Measurements from ENCODE around the gene TRAPPC11.
"Not testable (repeated sequence)": the region's sequence is repeated elsewhere in the genome, so short reads cannot be mapped to it uniquely, and the experiment has no call there.

TRAPPC11 gene

DNA sequence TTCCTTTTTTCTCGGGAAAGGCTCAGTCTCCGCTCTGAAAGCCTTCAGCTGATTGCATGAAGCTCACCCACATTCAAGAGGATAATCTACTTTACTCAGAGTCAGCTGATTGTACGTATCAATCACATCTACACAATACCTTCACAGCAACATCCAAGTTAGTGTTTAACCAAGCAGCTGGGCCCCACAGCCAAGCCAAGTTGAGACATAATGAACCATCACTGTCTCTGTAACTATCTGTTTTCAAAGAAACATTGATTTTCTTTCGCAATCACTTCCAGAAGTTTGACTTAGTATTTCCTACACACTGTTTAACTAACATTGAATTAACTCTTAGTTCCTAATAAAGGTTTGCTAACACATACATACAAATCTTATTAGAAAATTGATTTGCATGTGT, 40.4 kb upstream of the TRAPPC11 start:
- H3K4me3 ChIP-seq (ENCODE audit: low read length) = no peak overlapping the region
- TF ChIP-seq, protein P1, sequence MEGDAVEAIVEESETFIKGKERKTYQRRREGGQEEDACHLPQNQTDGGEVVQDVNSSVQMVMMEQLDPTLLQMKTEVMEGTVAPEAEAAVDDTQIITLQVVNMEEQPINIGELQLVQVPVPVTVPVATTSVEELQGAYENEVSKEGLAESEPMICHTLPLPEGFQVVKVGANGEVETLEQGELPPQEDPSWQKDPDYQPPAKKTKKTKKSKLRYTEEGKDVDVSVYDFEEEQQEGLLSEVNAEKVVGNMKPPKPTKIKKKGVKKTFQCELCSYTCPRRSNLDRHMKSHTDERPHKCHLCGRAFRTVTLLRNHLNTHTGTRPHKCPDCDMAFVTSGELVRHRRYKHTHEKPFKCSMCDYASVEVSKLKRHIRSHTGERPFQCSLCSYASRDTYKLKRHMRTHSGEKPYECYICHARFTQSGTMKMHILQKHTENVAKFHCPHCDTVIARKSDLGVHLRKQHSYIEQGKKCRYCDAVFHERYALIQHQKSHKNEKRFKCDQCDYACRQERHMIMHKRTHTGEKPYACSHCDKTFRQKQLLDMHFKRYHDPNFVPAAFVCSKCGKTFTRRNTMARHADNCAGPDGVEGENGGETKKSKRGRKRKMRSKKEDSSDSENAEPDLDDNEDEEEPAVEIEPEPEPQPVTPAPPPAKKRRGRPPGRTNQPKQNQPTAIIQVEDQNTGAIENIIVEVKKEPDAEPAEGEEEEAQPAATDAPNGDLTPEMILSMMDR (IDR thresholded peaks at IDR 0.05; ENCODE audit: insufficient read depth, low read depth, low read length, missing control alignments) = no peak
- DNase-seq (ENCODE audit: low read depth) = no peak

DNA sequence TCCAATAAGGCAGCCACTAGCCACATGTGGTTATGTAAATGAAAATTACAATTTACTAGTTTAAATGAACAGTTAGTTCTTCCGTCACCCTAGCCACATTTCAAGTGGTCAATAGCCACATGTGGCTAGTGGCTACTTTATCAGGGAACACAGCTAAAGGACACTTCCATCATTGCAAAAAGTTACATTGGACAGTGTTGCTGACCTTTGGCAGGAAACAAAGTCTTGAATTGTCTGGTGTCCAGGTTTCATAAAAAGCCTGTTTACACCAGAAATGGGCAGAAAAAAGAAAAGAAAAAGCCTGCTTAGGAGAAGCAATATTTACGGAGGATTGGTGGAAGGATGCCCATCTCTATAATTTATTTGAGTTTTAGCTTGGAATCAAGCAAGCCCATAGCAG, 38.7 kb upstream of the TRAPPC11 start:
- DNase-seq (ENCODE audit: low read depth) = no peak
- TF ChIP-seq, protein P1 (IDR thresholded peaks at IDR 0.05; ENCODE audit: insufficient read depth, low read depth, low read length, missing control alignments) = no peak
- no peak overlapping the region for H3K4me3 ChIP-seq (ENCODE audit: low read length)

DNA sequence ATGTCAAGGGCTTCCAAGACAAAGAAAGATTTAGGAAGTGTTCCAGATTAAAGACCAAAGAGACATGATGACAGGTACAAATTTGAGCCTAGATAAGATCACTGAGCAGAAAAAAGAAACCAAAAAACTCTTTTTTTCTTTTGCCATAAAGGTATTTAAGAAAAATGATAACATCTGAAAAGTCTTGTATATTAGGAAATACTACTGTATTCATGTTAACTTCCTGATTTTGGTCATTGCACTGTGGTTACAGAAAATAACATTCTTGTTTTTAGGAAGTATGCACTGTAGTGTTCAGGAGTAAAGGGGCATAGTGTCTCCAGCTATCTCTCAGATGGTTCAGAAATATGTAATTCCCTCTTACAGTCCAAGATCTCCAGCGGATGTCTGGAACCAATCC, 37.2 kb upstream of the TRAPPC11 start:
- no peak overlapping the region for H3K4me3 ChIP-seq (ENCODE audit: low read length)
- no peak for DNase-seq (ENCODE audit: low read depth)
- TF ChIP-seq, protein P1 (IDR thresholded peaks at IDR 0.05; ENCODE audit: insufficient read depth, low read depth, low read length, missing control alignments) = no peak

DNA sequence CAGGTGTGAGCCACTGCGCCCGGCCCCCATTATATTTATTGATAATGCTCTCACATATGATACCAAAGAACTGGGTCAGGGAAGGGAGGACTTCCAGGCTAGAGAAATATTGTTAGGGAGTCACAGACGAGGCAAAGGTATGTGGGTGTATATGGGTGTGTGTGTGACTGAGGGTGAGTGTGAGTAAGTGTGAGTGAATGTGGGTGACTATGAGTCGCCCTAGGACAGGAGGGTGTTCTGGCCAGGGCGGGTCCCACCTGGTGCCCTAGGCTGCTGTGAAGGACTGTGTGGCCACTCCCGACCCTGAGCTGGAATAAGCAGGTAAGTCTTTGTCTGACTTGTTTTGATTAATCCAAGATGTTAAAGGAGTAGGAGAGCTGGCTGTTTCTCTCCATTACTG, 34.5 kb upstream of the TRAPPC11 start:
- no peak overlapping the region for H3K4me3 ChIP-seq (ENCODE audit: low read length)
- DNase-seq (ENCODE audit: low read depth) = peak; percentile 75
- TF ChIP-seq, protein P1 (IDR thresholded peaks at IDR 0.05; ENCODE audit: insufficient read depth, low read depth, low read length, missing control alignments) = no peak

DNA sequence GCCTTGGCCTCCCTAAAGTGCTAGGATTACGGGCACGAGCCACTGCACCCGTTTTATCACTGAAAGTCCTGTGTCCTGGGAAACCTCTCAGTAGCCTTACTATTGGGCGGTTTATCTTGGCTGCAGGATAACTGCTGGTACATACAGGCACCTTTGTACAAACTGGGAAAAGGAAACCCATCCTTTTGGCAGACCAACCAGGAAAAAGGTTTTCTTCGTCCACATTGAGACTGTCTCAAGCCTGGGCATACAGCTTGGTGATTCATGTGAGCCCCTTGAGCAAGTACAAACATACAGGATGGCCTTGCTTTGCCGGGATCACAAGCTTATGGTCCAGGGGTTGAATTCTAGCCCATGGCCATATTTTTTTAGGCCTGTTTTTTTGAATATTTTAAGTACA, 32.9 kb upstream of the TRAPPC11 start:
- TF ChIP-seq, protein P1 (IDR thresholded peaks at IDR 0.05; ENCODE audit: insufficient read depth, low read depth, low read length, missing control alignments) = no peak
- H3K4me3 ChIP-seq (ENCODE audit: low read length) = no peak overlapping the region
- DNase-seq (ENCODE audit: low read depth) = peak; percentile 66

DNA sequence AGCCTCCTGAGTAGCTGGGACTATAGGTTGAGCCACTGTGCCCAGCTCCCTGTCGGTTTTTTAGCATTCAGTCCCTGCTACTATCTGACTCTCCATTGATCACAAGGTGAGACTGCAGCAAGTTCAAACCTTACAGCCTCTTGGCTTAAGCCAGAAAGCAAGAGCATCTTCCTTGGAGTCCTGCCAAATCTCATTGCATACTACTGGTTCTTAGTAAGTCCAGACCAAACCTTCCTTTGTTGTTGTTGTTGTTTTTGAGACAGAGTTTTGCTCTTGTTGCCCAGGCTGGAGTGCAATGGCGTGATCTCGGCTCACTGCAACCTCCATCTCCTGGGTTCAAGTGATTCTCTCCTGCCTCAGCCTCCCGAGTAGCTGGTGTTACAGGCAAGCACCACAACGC, 31.8 kb upstream of the TRAPPC11 start:
- H3K4me3 ChIP-seq (ENCODE audit: low read length) = not testable (repeated sequence)
- peak; percentile 40 for DNase-seq (ENCODE audit: low read depth)

DNA sequence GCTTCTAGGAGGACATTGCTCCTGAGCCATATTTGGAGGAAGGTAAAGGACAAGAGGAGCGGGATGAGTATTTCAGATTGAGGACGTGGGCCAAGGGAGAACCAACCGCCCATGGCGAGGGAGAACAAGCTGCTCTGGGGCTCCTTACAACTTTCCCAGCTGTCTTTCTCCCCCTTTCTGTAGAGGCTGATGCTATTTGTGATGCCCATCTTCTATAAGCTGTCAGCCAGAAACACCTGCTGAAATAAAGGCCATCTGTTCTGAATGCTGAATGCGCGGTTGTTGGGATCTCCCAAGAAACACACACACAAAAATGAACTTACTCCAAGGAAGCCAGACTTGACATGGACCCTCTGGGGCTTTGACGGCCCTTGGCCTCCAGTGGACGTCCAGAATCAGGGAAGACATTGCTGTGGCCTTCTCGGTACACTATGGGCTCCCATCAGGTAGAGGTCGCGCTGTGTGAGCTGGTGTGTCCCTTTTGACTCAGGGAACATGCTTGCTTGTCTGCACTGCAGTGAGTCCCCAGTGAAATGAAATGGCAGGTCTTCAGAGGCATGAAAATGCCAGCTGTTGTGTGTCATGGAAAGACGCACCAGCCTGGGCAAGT, 31.0 kb upstream of the TRAPPC11 start:
- DNase-seq (ENCODE audit: low read depth) = no peak
- TF ChIP-seq, protein P1 (IDR thresholded peaks at IDR 0.05; ENCODE audit: insufficient read depth, low read depth, low read length, missing control alignments) = no peak
- no peak overlapping the region for H3K4me3 ChIP-seq (ENCODE audit: low read length)
